Breast epithelium (tissue), 3 donors: ENCODE results near the gene WASHC1.
"Not testable (repeated sequence)": the region's sequence is repeated elsewhere in the genome, so short reads cannot be mapped to it uniquely, and the experiment has no call there.

ENCODE experiments used
- POLR2A ChIP-seq: fragments of 450-650 bp; IDR thresholded peaks from one replicate; pipeline ENCODE4 v1.6.1; 2016; ENCODE audit warnings: antibody characterized with exemption, mild to moderate bottlenecking, moderate library complexity
- POLR2AphosphoS5 ChIP-seq, 3 donors: sonication (generic); formaldehyde crosslinking; IDR thresholded peaks; one replicate each; pipeline ENCODE4 v1.6.1; 2017; ENCODE audit warnings: antibody characterized with exemption in 3 of 3
- TF ChIP-seq, protein P1 (sequence below), 3 donors: fragments of 450-650 bp; IDR thresholded peaks; one replicate each; pipeline ENCODE4 v1.5.1; 2016 to 2017; ENCODE audit warnings: antibody characterized with exemption in 3 of 3, mild to moderate bottlenecking in 3 of 3, moderate library complexity in 3 of 3

DNA sequence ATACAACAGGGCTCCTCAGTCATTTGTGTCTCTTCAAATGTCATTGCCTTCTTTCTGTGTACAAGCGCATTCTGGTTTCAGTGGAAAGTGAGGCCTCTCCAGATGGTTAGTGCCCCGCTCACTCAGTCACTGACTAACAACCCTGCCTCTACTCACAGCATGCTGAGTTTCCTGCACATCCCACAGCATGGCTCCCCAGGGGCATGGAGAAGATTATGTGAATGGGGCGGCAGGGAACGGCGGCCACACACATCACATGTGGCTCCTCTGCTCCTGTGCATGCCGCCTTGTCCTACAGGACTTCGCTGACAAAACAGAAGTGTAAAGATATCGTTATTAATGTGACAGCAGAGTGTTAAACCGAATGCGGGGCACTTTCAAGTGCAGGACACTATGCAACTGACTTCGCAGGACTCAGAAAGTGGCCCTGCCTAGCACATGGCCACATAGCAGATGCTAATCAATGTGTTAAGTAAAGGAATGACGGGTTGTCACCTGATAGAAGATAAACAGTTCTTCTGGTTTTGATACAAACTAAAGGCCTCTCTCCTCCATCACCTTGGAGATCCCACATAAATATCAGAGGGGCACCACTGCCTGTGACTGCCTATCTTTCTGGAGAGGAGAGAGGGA is 17.5 kb upstream of the WASHC1 start:
- TF ChIP-seq, protein P1, sequence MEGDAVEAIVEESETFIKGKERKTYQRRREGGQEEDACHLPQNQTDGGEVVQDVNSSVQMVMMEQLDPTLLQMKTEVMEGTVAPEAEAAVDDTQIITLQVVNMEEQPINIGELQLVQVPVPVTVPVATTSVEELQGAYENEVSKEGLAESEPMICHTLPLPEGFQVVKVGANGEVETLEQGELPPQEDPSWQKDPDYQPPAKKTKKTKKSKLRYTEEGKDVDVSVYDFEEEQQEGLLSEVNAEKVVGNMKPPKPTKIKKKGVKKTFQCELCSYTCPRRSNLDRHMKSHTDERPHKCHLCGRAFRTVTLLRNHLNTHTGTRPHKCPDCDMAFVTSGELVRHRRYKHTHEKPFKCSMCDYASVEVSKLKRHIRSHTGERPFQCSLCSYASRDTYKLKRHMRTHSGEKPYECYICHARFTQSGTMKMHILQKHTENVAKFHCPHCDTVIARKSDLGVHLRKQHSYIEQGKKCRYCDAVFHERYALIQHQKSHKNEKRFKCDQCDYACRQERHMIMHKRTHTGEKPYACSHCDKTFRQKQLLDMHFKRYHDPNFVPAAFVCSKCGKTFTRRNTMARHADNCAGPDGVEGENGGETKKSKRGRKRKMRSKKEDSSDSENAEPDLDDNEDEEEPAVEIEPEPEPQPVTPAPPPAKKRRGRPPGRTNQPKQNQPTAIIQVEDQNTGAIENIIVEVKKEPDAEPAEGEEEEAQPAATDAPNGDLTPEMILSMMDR (IDR thresholded peaks at IDR 0.05), result not testable (repeated sequence)
- TF ChIP-seq POLR2AphosphoS5 (IDR thresholded peaks at IDR 0.05); POLR2A: not testable (repeated sequence)
